ENCODE measurements around the gene CPEB4. TPM values are rescaled to one million over a fixed set of nuclear protein-coding genes. Genes with fewer than 3 reads are reported as not detected.

CPEB4 gene
- total and polyA plus RNA-seq, 4 donors: 14.3 to 113 (median 32.1) TPM

DNA sequence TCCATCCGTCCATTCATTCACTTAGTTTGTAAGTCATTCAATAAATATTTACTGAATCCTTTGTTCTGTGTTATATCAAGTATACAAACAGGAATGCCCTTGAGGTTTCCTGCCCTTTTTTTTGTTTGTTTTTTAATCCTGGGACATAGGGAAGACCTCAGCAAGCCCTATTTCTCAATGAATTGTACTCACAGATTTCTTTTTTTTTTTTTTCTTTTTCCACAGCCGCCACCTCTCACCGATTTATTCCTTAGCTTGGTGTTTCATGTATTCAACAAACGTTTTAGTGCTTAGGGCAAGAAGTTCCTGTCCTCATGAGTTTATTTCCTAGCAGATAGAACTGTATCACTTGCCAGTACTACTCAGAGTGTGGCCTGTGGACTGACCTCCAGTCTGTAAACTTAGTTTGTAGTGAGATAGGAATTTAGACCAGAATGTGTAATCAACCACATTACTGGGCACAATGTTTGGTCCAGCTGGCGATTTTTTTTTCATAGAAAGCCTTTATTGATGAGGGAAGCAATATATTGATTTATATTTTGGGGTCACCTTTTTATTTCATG is 65.5 kb downstream of the CPEB4 start:
- no peak for DNase-seq (ENCODE audit: low spot score)
- H3K27me3 ChIP-seq (ENCODE audit: control insufficient read depth in 4 of 4, insufficient read depth in 4 of 4, low read length in 3 of 4): no peaks in the 10 kb centered on the region
- H3K4me1 ChIP-seq (ENCODE audit: control insufficient read depth in 4 of 4, insufficient read depth in 4 of 4, low read length in 3 of 4): peaks cover 7 to 31% (median 29%) of the 10 kb centered on the region in 4 donors
- peak overlapping the region in 1 of 2 donors; percentile 61 for H3K9ac ChIP-seq (ENCODE audit: low read depth in 1 of 2, low read length in 2 of 2)
- 28% methylated on average over 5 of the region's 5 CpGs for WGBS
- H3K36me3 ChIP-seq (ENCODE audit: control insufficient read depth in 4 of 4, insufficient read depth in 3 of 4, low read depth in 1 of 4, low read length in 3 of 4): peaks cover 20 to 61% (median 44%) of the 10 kb centered on the region in 4 donors
- peak overlapping the region; percentile 65 to 75 for H3K27ac ChIP-seq (ENCODE audit: low read depth in 1 of 2, low read length in 2 of 2)
- TF ChIP-seq, protein P1, sequence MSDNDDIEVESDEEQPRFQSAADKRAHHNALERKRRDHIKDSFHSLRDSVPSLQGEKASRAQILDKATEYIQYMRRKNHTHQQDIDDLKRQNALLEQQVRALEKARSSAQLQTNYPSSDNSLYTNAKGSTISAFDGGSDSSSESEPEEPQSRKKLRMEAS (IDR thresholded peaks at IDR 0.05): peak; percentile 59
- TF ChIP-seq EGR1 (IDR thresholded peaks at IDR 0.05; ENCODE audit: low read depth in 2 of 2): peak in 1 of 2 donors; percentile 16
- TF ChIP-seq, protein P2, sequence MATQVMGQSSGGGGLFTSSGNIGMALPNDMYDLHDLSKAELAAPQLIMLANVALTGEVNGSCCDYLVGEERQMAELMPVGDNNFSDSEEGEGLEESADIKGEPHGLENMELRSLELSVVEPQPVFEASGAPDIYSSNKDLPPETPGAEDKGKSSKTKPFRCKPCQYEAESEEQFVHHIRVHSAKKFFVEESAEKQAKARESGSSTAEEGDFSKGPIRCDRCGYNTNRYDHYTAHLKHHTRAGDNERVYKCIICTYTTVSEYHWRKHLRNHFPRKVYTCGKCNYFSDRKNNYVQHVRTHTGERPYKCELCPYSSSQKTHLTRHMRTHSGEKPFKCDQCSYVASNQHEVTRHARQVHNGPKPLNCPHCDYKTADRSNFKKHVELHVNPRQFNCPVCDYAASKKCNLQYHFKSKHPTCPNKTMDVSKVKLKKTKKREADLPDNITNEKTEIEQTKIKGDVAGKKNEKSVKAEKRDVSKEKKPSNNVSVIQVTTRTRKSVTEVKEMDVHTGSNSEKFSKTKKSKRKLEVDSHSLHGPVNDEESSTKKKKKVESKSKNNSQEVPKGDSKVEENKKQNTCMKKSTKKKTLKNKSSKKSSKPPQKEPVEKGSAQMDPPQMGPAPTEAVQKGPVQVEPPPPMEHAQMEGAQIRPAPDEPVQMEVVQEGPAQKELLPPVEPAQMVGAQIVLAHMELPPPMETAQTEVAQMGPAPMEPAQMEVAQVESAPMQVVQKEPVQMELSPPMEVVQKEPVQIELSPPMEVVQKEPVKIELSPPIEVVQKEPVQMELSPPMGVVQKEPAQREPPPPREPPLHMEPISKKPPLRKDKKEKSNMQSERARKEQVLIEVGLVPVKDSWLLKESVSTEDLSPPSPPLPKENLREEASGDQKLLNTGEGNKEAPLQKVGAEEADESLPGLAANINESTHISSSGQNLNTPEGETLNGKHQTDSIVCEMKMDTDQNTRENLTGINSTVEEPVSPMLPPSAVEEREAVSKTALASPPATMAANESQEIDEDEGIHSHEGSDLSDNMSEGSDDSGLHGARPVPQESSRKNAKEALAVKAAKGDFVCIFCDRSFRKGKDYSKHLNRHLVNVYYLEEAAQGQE (IDR thresholded peaks at IDR 0.05): no peak
- TF ChIP-seq HNF4A (conservative IDR thresholded peaks at IDR 0.05): peak; percentile 80 to 83
- TF ChIP-seq CTCF (IDR thresholded peaks at IDR 0.05; ENCODE audit: low read depth, low read length, missing input control): no peak
- TF ChIP-seq NR2F2 (IDR thresholded peaks at IDR 0.05): no peak
- TF ChIP-seq ATF3 (IDR thresholded peaks at IDR 0.05): peak; percentile 31
- TF ChIP-seq FOXA2 (IDR thresholded peaks at IDR 0.05): peak; percentile 33
- TF ChIP-seq JUND (IDR thresholded peaks at IDR 0.05): peak in 1 of 2 donors; percentile 61
- TF ChIP-seq YY1 (IDR thresholded peaks at IDR 0.05): no peak
- no peak for TF ChIP-seq GABPA (IDR thresholded peaks at IDR 0.05 in 1 of 2, conservative IDR thresholded peaks at IDR 0.05 in 1 of 2)
- no peak for TF ChIP-seq FOXA1 (IDR thresholded peaks at IDR 0.05)
- TF ChIP-seq ZBTB33 (IDR thresholded peaks at IDR 0.05): no peak
- peak; percentile 35 to 46 for TF ChIP-seq RAD21 (IDR thresholded peaks at IDR 0.05)
- peak; percentile 66 for TF ChIP-seq SP1 (IDR thresholded peaks at IDR 0.05)
- TF ChIP-seq HNF4G (IDR thresholded peaks at IDR 0.05): no peak
- no peak for TF ChIP-seq TAF1 (conservative IDR thresholded peaks at IDR 0.05)
- TF ChIP-seq RXRA (IDR thresholded peaks at IDR 0.05): peak; percentile 72 to 82
- no peak overlapping the region for H3K4me3 ChIP-seq (ENCODE audit: low read depth in 1 of 3, low read length in 3 of 3)
- no peaks in the 10 kb centered on the region for H3K9me3 ChIP-seq (ENCODE audit: control insufficient read depth in 4 of 4, low read length in 3 of 4)
